PC-3 (cell line): Measurements from ENCODE around the gene LNX1.

Experiments used
- EZH2 ChIP-seq: fragments of 300-600 bp; sonication (generic); IDR thresholded peaks from one replicate; pipeline ENCODE4 v1.6.1; 2017; ENCODE audit warnings: antibody characterized with exemption, mild to moderate bottlenecking, low read length; ENCODE audit not compliant: unreplicated experiment
- EZH2phosphoT487 ChIP-seq: fragments of 300-600 bp; sonication (generic); IDR thresholded peaks from 2 replicates; pipeline ENCODE4 v1.6.1; 2018; ENCODE audit warnings: mild to moderate bottlenecking, antibody characterized with exemption, low read length, borderline replicate concordance
- TF ChIP-seq, protein P1 (sequence below): fragments of 300-600 bp; sonication (generic); conservative IDR thresholded peaks from 2 replicates; pipeline ENCODE4 v1.5.1; 2017; ENCODE audit warnings: antibody characterized with exemption, low read depth, mild to moderate bottlenecking, low read length

- TF ChIP-seq EZH2 (no peak), EZH2phosphoT487 (no peak)
- TF ChIP-seq, protein P1, sequence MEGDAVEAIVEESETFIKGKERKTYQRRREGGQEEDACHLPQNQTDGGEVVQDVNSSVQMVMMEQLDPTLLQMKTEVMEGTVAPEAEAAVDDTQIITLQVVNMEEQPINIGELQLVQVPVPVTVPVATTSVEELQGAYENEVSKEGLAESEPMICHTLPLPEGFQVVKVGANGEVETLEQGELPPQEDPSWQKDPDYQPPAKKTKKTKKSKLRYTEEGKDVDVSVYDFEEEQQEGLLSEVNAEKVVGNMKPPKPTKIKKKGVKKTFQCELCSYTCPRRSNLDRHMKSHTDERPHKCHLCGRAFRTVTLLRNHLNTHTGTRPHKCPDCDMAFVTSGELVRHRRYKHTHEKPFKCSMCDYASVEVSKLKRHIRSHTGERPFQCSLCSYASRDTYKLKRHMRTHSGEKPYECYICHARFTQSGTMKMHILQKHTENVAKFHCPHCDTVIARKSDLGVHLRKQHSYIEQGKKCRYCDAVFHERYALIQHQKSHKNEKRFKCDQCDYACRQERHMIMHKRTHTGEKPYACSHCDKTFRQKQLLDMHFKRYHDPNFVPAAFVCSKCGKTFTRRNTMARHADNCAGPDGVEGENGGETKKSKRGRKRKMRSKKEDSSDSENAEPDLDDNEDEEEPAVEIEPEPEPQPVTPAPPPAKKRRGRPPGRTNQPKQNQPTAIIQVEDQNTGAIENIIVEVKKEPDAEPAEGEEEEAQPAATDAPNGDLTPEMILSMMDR = no peak
Observed at GRCh38 chr4:53514509-53514908, 76.8 kb downstream of the LNX1 start.
